Adrenal gland (tissue), 5 donors: ENCODE measurements around the gene ZNF814.

ENCODE experiments used
- CTCF ChIP-seq, 6 experiments: fragments of 450-650 bp in 4 of 6; fragments of 200-600 bp in 2 of 6; sonication (generic) in 1 of 6; IDR thresholded peaks; 1 replicate in 5 of 6; 2 replicates in 1 of 6; pipeline versions ENCODE4 v1.5.1 to v1.8.0; 2016 to 2021; ENCODE audit warnings: antibody characterized with exemption in 6 of 6, mild to moderate bottlenecking in 2 of 6, moderate library complexity in 1 of 6
- POLR2A ChIP-seq, 2 donors: fragments of 450-650 bp; IDR thresholded peaks; one replicate each; pipeline ENCODE4 v1.6.1; 2017; ENCODE audit warnings: antibody characterized with exemption in 2 of 2, mild to moderate bottlenecking in 2 of 2, moderate library complexity in 1 of 2
- donor health status: DM: no; HTN: no; CAD: no.

GRCh38 chr19:57817976-57818375, 70.9 kb downstream of the ZNF814 start:
- TF ChIP-seq POLR2A (IDR thresholded peaks at IDR 0.05) = no peak
- TF ChIP-seq CTCF (IDR thresholded peaks at IDR 0.05) = no peak
